BLaER1 treated with 17β-estradiol and CSF1 and Interleukin-3, amounts not matched to agents 10 nM and 100 nM (cell line): ENCODE data around the gene VAT1.

Experiments
- H3K27ac ChIP-seq, 11 experiments: shearing (Covaris generic); formaldehyde crosslinking; 2 replicates each; pipeline ENCODE4 v1.8.1; 2022
- H3K27me3 ChIP-seq, 11 experiments: shearing (Covaris generic); formaldehyde crosslinking; 2 replicates each; pipeline ENCODE4 v1.8.1; 2022
- H3K36me3 ChIP-seq, 11 experiments: shearing (Covaris generic); formaldehyde crosslinking; 2 replicates each; pipeline ENCODE4 v1.8.1; 2022
- H3K4me1 ChIP-seq, 10 experiments: shearing (Covaris generic); formaldehyde crosslinking; 2 replicates each; pipeline ENCODE4 v1.8.1; 2022
- H3K4me2 ChIP-seq, 11 experiments: shearing (Covaris generic); formaldehyde crosslinking; 2 replicates each; pipeline ENCODE4 v1.8.1; 2022
- H3K4me3 ChIP-seq, 10 experiments: shearing (Covaris generic); formaldehyde crosslinking; 2 replicates each; pipeline ENCODE4 v1.8.1; 2022
- H3K9ac ChIP-seq, 11 experiments: shearing (Covaris generic); formaldehyde crosslinking; 2 replicates each; pipeline ENCODE4 v1.8.1; 2022
- H3K9me3 ChIP-seq, 11 experiments: shearing (Covaris generic); formaldehyde crosslinking; replicated peaks in 1 of 11; 2 replicates each; pipeline ENCODE4 v1.8.1; 2022
- H4K20me1 ChIP-seq, 11 experiments: shearing (Covaris generic); formaldehyde crosslinking; 2 replicates each; pipeline ENCODE4 v1.8.1; 2022
- Cebpa-rat ChIP-seq, 11 experiments: shearing (Covaris generic); IDR thresholded peaks; 2 replicates each; pipeline ENCODE4 v1.8.1; 2022

The VAT1 gene

GRCh38 chr17:43030137-43030767 is 8.1 kb upstream of the VAT1 start:
- no peak for TF ChIP-seq Cebpa-rat (IDR thresholded peaks at IDR 0.05)
- no peak overlapping the region for H3K4me2 ChIP-seq

GRCh38 chr17:43028221-43028861 is 6.2 kb upstream of the VAT1 start:
- Histone ChIP-seq H3K9ac (no peak overlapping the region), H3K4me3 (no peak overlapping the region), H3K4me2 (no peak overlapping the region), H3K27me3 (peaks cover 0 to 20% (median 5%) of the 10 kb centered on the region in 11 experiments; a peak in 9 of 22 replicates), H3K27ac (no peak overlapping the region; a peak in 1 of 22 replicates), H3K4me1 (peaks cover 9 to 45% (median 31%) of the 10 kb centered on the region in 10 experiments; a peak in 18 of 20 replicates), H3K9me3 (no peaks in the 10 kb centered on the region), H3K36me3 (no peaks in the 10 kb centered on the region), H4K20me1 (no peaks in the 10 kb centered on the region; a peak in 1 of 22 replicates)
- no peak for TF ChIP-seq Cebpa-rat (IDR thresholded peaks at IDR 0.05)

More at GRCh38 chr17:43030137-43030767, 8.1 kb upstream of the VAT1 start:
- Histone ChIP-seq H3K36me3 (no peaks in the 10 kb centered on the region), H3K9ac (peak overlapping the region in 1 of 11 experiments; percentile 5; a peak in 1 of 22 replicates), H3K4me1 (peaks cover 4 to 48% (median 37%) of the 10 kb centered on the region in 10 experiments; a peak in 16 of 20 replicates), H4K20me1 (no peaks in the 10 kb centered on the region; a peak in 1 of 22 replicates), H3K27me3 (peaks cover 0 to 14% (median 5%) of the 10 kb centered on the region in 11 experiments; a peak in 8 of 22 replicates), H3K4me3 (no peak overlapping the region), H3K9me3 (no peaks in the 10 kb centered on the region), H3K27ac (peak overlapping the region in 2 of 11 experiments; percentile 5 to 42; a peak in 2 of 22 replicates)

- H3K4me2 ChIP-seq: peak overlapping the region in 5 of 11 experiments; percentile 71 to 99 (median 97); a peak in 5 of 22 replicates
Measured at GRCh38 chr17:43027091-43028032, 5.2 kb upstream of the VAT1 start.

DNA sequence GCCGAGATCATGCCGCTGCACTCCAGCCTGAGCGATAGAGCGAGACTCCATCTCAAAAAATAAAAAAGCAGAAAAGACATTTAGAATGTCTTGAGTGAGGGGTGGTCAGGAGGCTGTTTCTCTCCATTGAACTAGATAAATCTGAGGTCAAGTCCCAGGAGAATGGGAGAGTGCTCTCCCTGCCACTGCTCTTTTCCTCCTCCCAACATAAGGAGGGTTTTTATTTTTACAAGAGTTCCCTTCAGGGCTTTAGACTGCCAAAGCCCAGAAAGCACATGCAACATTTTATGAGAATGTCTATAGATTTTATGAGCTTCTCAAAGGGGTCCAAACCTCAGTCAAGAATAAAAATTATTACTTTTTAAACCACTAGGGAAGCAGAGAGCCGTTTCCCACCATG is 4.4 kb upstream of the VAT1 start:
- no peak for TF ChIP-seq Cebpa-rat (IDR thresholded peaks at IDR 0.05)
- Histone ChIP-seq H3K27ac (no peak overlapping the region), H3K36me3 (no peaks in the 10 kb centered on the region), H4K20me1 (no peaks in the 10 kb centered on the region; a peak in 1 of 22 replicates), H3K9ac (no peak overlapping the region; a peak in 1 of 22 replicates), H3K4me3 (no peak overlapping the region), H3K4me2 (peak overlapping the region in 9 of 11 experiments; percentile 9 to 99 (median 85); a peak in 15 of 22 replicates), H3K9me3 (no peaks in the 10 kb centered on the region), H3K27me3 (peaks cover 0 to 20% (median 5%) of the 10 kb centered on the region in 11 experiments; a peak in 9 of 22 replicates), H3K4me1 (peaks cover 16 to 46% (median 34%) of the 10 kb centered on the region in 10 experiments)

More at GRCh38 chr17:43027091-43028032, 5.2 kb upstream of the VAT1 start:
- H3K27me3 ChIP-seq: peaks cover 0 to 20% (median 5%) of the 10 kb centered on the region in 11 experiments; a peak in 9 of 22 replicates
- no peak for TF ChIP-seq Cebpa-rat (IDR thresholded peaks at IDR 0.05)
- H3K36me3 ChIP-seq: no peaks in the 10 kb centered on the region
- H3K9me3 ChIP-seq: no peaks in the 10 kb centered on the region
- no peaks in the 10 kb centered on the region; a peak in 1 of 22 replicates for H4K20me1 ChIP-seq
- no peak overlapping the region for H3K4me3 ChIP-seq
- H3K27ac ChIP-seq: no peak overlapping the region
- H3K9ac ChIP-seq: no peak overlapping the region
- H3K4me1 ChIP-seq: peaks cover 16 to 45% (median 33%) of the 10 kb centered on the region in 10 experiments

DNA sequence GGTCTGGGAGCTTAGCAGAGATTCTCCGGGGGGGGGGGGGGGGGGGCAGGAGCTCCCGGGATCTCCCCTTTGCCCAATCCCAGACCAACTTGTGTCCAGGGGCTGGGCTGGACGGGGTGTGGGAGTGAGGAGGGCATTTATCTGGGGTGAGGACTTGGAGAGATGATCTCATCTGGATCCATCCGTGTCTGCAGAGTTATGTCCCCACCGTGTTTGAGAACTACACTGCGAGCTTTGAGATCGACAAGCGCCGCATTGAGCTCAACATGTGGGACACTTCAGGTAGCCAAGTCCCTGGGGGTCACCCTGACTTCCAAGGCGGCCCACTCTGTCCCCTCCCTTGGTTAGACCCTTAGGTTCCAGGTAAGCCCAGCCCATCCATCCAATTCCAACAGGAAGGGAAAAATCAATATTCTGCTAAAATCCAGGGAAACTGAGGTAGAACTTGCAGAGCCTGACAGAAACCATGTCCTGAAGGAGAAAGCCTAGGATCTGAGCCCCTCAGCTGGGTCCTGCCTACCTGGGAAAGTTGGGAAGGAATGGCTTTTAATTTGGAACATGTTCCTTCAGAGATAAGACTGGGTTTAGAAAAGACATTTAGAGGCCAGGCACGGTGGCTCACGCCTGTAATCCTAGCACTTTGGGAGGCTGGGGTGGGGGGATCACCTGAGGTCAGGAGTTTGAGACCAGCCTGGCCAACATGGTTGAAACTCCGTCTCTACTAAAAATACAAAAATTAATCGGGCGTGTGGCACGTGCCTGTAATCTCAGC is 3.8 kb upstream of the VAT1 start:
- TF ChIP-seq Cebpa-rat (IDR thresholded peaks at IDR 0.05): no peak
- Histone ChIP-seq H3K4me1 (peaks cover 16 to 49% (median 37%) of the 10 kb centered on the region in 10 experiments), H3K9me3 (no peaks in the 10 kb centered on the region), H4K20me1 (peaks cover 0 to 1% (median 0%) of the 10 kb centered on the region in 11 experiments; a peak in 2 of 22 replicates), H3K27ac (no peak overlapping the region), H3K9ac (peak overlapping the region in 1 of 11 experiments; percentile 32; a peak in 1 of 22 replicates), H3K36me3 (no peaks in the 10 kb centered on the region), H3K4me2 (peak overlapping the region; percentile 0 to 99 (median 74); a peak in 17 of 22 replicates), H3K4me3 (no peak overlapping the region), H3K27me3 (peaks cover 0 to 20% (median 5%) of the 10 kb centered on the region in 11 experiments; a peak in 9 of 22 replicates)

- Histone ChIP-seq H3K36me3 (0 out of 22 replicates have a peak, but pooled peaks cover 0 to 2% (median 0%) of the 10 kb centered on the region in 11 experiments), H3K4me3 (peak overlapping the region in 6 of 10 experiments; percentile 24 to 77 (median 58); a peak in 8 of 20 replicates), H4K20me1 (peaks cover 0 to 3% (median 0%) of the 10 kb centered on the region in 11 experiments; a peak in 4 of 22 replicates), H3K27ac (no peak overlapping the region), H3K27me3 (peaks cover 0 to 20% (median 5%) of the 10 kb centered on the region in 11 experiments; a peak in 9 of 22 replicates), H3K4me2 (peak overlapping the region in 9 of 11 experiments; percentile 39 to 99 (median 85); a peak in 16 of 22 replicates), H3K9ac (peak overlapping the region in 3 of 11 experiments; percentile 11 to 53 (median 32); a peak in 3 of 22 replicates), H3K4me1 (peaks cover 19 to 56% (median 44%) of the 10 kb centered on the region in 10 experiments), H3K9me3 (no peaks in the 10 kb centered on the region)
- TF ChIP-seq Cebpa-rat (IDR thresholded peaks at IDR 0.05): no peak
Measured at GRCh38 chr17:43025290-43025657, 3.1 kb upstream of the VAT1 start.

GRCh38 chr17:43024407-43025289 is 2.5 kb upstream of the VAT1 start, which contains the start of gene RND2:
TSS of gene RND2 (plus strand) at chr17:43025231. CDS start at chr17:43025348, 117 bp downstream.
- Histone ChIP-seq H3K4me2 (peak within 1 kb of the TSS; percentile 85 to 99 (median 98)), H3K27ac (peak within 1 kb of the TSS; percentile 37 to 72 (median 67); a peak in 20 of 22 replicates), H4K20me1 (peaks cover 0 to 9% (median 0%) of the 10 kb centered on the region in 11 experiments; a peak in 6 of 22 replicates)

More at GRCh38 chr17:43024407-43025289, 2.5 kb upstream of the VAT1 start, which contains the start of gene RND2:
- Histone ChIP-seq H3K36me3 (peaks cover 0 to 8% (median 0%) of the 10 kb centered on the region in 11 experiments; a peak in 3 of 22 replicates), H3K9ac (peak within 1 kb of the TSS; percentile 64 to 79 (median 77)), H3K4me3 (peak within 1 kb of the TSS; percentile 60 to 77 (median 65)), H3K27me3 (peaks cover 0 to 20% (median 5%) of the 10 kb centered on the region in 11 experiments; a peak in 9 of 22 replicates), H3K9me3 (no peaks in the 10 kb centered on the region), H3K4me1 (peaks cover 25 to 61% (median 47%) of the 10 kb centered on the region in 10 experiments)
- no peak for TF ChIP-seq Cebpa-rat (IDR thresholded peaks at IDR 0.05)
